CD4-positive, CD25-positive, alpha-beta regulatory T cell (primary cell): ENCODE results near the gene GOLGA6L7. TPM values are rescaled to one million over a fixed set of nuclear protein-coding genes. Genes with fewer than 3 reads are reported as not detected.

Experiments used
- ATAC-seq, 2 donors: fragments of 150-1000 bp; cut with Tn5 transposase; one replicate each; pipeline ENCODE4 v1.10.0; 2021; ENCODE audit warnings: low read depth in 2 of 2, moderate number of reproducible peaks in 2 of 2, moderate library complexity in 1 of 2
- DNase-seq, 3 donors: peaks; one replicate each; pipeline versions ENCODE4 v3.0.0 to v3.0.0-alpha.2; 2012 to 2022; ENCODE audit warnings: mixed read lengths in 1 of 3
- H3K27ac ChIP-seq: one replicate; pipeline ENCODE4 v1.7.0; 2013; ENCODE audit warnings: mild to moderate bottlenecking, low read length; ENCODE audit not compliant: insufficient read depth, poor library complexity, severe bottlenecking
- H3K27me3 ChIP-seq: one replicate; pipeline ENCODE4 v1.7.0; 2013; ENCODE audit warnings: low read length; ENCODE audit not compliant: control insufficient read depth, insufficient read depth
- H3K36me3 ChIP-seq: one replicate; pipeline ENCODE4 v1.7.0; 2013; ENCODE audit warnings: mild to moderate bottlenecking, low read length, moderate library complexity; ENCODE audit not compliant: control insufficient read depth, insufficient read depth
- H3K4me1 ChIP-seq: 2 replicates; pipeline ENCODE4 v1.7.0; 2013; ENCODE audit warnings: mild to moderate bottlenecking, low read length; ENCODE audit not compliant: insufficient read depth, control insufficient read depth, poor library complexity, severe bottlenecking
- H3K4me3 ChIP-seq: one replicate; pipeline ENCODE4 v1.7.0; 2013; ENCODE audit warnings: low read depth, mild to moderate bottlenecking, low read length, moderate library complexity
- H3K9me3 ChIP-seq, 2 experiments: 1 replicate in 1 of 2; 2 replicates in 1 of 2; pipeline ENCODE4 v1.7.0; 2013; ENCODE audit warnings: low read length in 2 of 2, mild to moderate bottlenecking in 1 of 2, moderate library complexity in 1 of 2; ENCODE audit not compliant: control insufficient read depth in 2 of 2
- H3K27ac Mint-ChIP-seq, 3 donors: one replicate each; pipeline ENCODE4 v1.8.0; 2020 to 2022; ENCODE audit warnings: mild to moderate bottlenecking in 3 of 3, mixed read lengths in 3 of 3, moderate library complexity in 2 of 3
- H3K27me3 Mint-ChIP-seq: one replicate; pipeline ENCODE4 v1.8.0; 2022; ENCODE audit warnings: mild to moderate bottlenecking, mixed read lengths
- H3K36me3 Mint-ChIP-seq: one replicate; pipeline ENCODE4 v1.8.0; 2020; ENCODE audit warnings: mixed read lengths
- H3K4me1 Mint-ChIP-seq, 4 donors: one replicate each; pipeline ENCODE4 v1.8.0; 2020 to 2022; ENCODE audit warnings: mixed read lengths in 4 of 4, mild to moderate bottlenecking in 1 of 4
- H3K4me3 Mint-ChIP-seq, 4 donors: one replicate each; pipeline ENCODE4 v1.8.0; 2020 to 2022; ENCODE audit warnings: mild to moderate bottlenecking in 4 of 4, mixed read lengths in 4 of 4, moderate library complexity in 3 of 4
- H3K9me3 Mint-ChIP-seq, 7 donors: one replicate each; pipeline ENCODE4 v1.8.0; 2020 to 2022; ENCODE audit warnings: mixed read lengths in 7 of 7, mild to moderate bottlenecking in 3 of 7, moderate library complexity in 2 of 7
- polyA plus RNA-seq, 4 donors: library from polyadenylated mRNA; unstranded; fragments of 300-500 nt; fragmentation: Illumina TruSeq; gene quantifications; one replicate each; pipeline ENCODE4 v1.2.3, GENCODE V29; 2021
- total RNA-seq: library from RNA; stranded (reverse); gene quantifications from one replicate; pipeline ENCODE4 v1.2.3, GENCODE V29; 2022

Gene GOLGA6L7
- total and polyA plus RNA-seq, 5 donors from 2014 or later = not detected

DNA sequence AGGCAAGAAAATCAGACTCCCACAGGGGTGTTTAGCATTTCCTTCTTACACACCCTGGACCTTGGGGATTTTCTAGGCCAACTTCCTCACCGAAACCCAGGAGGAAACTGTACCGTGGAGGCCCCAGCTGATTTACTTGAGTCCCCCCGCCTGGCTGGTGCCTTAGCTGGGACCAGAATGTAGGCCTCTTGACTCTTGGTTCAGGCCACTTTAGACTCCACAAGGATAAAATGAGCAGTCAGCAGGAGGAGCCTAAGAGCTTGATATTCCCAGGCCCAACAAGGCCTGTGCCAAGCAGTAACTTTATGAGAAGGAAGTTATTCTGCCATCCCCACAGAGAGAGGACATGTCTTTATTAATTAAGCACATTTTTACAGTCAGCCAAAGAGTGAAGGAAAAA lies 32.7 kb upstream of the GOLGA6L7 start:
- H3K36me3 ChIP-seq = no peaks in the 10 kb centered on the region
- H3K27ac ChIP-seq = no peak overlapping the region
- peaks cover 3% of the 10 kb centered on the region for H3K4me1 ChIP-seq
- H3K27me3 ChIP-seq = no peaks in the 10 kb centered on the region
- no peak overlapping the region for H3K4me3 Mint-ChIP-seq
- no peaks in the 10 kb centered on the region for H3K36me3 Mint-ChIP-seq
- ATAC-seq (no peak), DNase-seq (no peak)
- H3K4me1 Mint-ChIP-seq = peaks cover 0 to 7% (median 0%) of the 10 kb centered on the region in 4 donors
- peaks cover 0 to 2% (median 0%) of the 10 kb centered on the region in 7 donors for H3K9me3 Mint-ChIP-seq
- H3K27me3 Mint-ChIP-seq = peaks cover 11% of the 10 kb centered on the region
- H3K9me3 ChIP-seq = no peaks in the 10 kb centered on the region
- no peak overlapping the region for H3K27ac Mint-ChIP-seq
- H3K4me3 ChIP-seq = no peak overlapping the region

DNA sequence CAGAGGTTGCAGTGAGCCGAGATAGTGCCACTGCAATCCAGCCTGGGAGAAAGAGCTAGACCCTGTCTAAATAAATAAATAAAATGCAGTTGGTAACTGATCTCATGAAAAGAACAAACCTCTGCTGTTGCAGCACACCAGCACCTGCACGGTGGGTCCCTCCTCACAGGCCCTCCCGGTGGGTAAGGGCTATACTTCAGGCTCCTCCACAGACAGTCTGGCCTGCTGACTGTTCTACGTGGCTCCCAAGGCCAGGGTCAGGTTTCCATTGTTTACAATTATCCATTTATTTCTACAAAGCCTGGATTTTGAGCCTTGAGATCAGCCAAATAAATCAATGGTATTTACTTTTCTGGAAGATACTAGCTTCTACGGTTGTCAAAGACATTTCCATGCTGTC lies 32.2 kb upstream of the GOLGA6L7 start:
- DNase-seq = no peak
- Mint-ChIP-seq H3K27me3 (peaks cover 11% of the 10 kb centered on the region), H3K27ac (no peak overlapping the region), H3K36me3 (no peaks in the 10 kb centered on the region), H3K9me3 (peaks cover 0 to 2% (median 0%) of the 10 kb centered on the region in 7 donors), H3K4me3 (no peak overlapping the region), H3K4me1 (peaks cover 0 to 7% (median under 1%) of the 10 kb centered on the region in 4 donors)
- no peak for ATAC-seq
- no peak overlapping the region for H3K27ac ChIP-seq
- no peaks in the 10 kb centered on the region for H3K27me3 ChIP-seq
- no peak overlapping the region for H3K4me3 ChIP-seq
- H3K4me1 ChIP-seq = peaks cover 3% of the 10 kb centered on the region
- H3K9me3 ChIP-seq = no peaks in the 10 kb centered on the region
- no peaks in the 10 kb centered on the region for H3K36me3 ChIP-seq

DNA sequence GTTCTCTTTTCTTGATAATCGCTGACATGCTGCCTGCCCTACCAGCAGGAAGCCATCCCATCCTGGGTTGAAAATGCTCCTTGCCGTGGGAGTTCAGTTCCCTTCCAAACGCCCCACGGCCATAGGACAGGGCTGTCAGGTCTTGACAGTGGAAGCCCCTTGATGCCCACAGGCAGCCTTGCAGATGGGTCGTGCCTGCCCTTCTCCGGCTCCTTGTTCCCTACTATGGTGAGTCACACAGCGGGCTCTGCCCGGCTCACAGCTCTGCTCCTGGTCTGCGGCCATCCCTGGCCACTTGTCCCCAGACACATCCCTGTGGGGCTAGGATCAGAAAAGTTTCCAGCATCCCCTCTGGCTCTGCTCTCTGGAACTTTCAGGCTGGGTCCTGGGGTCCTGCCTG lies 31.1 kb upstream of the GOLGA6L7 start:
- peaks cover 0 to 2% (median under 1%) of the 10 kb centered on the region in 4 donors for H3K4me1 Mint-ChIP-seq
- no peaks in the 10 kb centered on the region for H3K36me3 Mint-ChIP-seq
- peaks cover 0 to 2% (median 0%) of the 10 kb centered on the region in 7 donors for H3K9me3 Mint-ChIP-seq
- Histone ChIP-seq H3K4me1 (no peaks in the 10 kb centered on the region), H3K27ac (no peak overlapping the region), H3K36me3 (no peaks in the 10 kb centered on the region), H3K4me3 (no peak overlapping the region), H3K27me3 (no peaks in the 10 kb centered on the region), H3K9me3 (no peaks in the 10 kb centered on the region)
- H3K27ac Mint-ChIP-seq = no peak overlapping the region
- ATAC-seq (no peak), DNase-seq (no peak)
- peaks cover 6% of the 10 kb centered on the region for H3K27me3 Mint-ChIP-seq
- no peak overlapping the region for H3K4me3 Mint-ChIP-seq

DNA sequence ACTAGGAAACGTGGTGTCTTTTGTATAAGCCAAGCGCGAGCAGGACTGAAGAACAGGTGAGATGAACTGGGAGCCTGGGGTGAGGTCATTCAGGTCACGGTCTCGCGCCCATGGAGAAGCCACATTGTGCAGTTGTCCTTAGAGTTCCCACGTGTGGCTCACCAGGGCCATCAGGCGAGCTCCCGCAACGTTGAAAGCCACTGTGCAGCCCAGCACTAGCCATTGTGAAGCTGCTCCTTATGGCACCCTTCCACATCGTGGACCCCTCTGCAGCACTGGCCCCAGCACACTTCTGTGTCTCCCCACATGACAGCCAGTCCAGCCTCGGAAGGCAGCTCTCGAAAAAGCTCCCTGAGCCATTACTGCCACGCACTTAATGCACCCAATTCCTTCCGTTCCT lies 29.8 kb upstream of the GOLGA6L7 start:
- H3K4me1 Mint-ChIP-seq = peaks cover 0 to 2% (median 0%) of the 10 kb centered on the region in 4 donors
- H3K27ac ChIP-seq = no peak overlapping the region
- H3K4me3 Mint-ChIP-seq = no peak overlapping the region
- no peak overlapping the region for H3K4me3 ChIP-seq
- peaks cover 0 to 2% (median 0%) of the 10 kb centered on the region in 7 donors for H3K9me3 Mint-ChIP-seq
- H3K4me1 ChIP-seq = no peaks in the 10 kb centered on the region
- ATAC-seq (no peak), DNase-seq (no peak)
- no peaks in the 10 kb centered on the region for H3K9me3 ChIP-seq
- no peak overlapping the region for H3K27ac Mint-ChIP-seq
- peaks cover 4% of the 10 kb centered on the region for H3K27me3 Mint-ChIP-seq
- no peaks in the 10 kb centered on the region for H3K36me3 ChIP-seq
- H3K36me3 Mint-ChIP-seq = no peaks in the 10 kb centered on the region
- no peaks in the 10 kb centered on the region for H3K27me3 ChIP-seq

DNA sequence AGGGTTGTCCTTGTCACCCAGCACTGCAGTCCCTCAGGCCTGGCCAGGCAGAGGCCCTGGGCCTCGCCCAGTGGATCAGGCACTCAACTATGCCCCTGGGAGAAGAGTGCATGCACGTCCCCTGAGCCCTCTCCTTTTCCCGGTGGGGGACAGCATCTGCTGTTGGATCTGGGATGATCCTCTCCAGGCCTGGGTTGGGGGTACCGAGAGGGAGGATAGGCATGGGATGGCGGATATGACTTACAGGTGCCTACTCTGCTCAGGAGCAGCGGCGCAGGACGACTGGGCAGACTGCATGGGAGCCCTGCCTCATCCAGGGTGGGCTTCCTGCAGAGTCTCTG lies 28.4 kb upstream of the GOLGA6L7 start:
- DNase-seq = no peak
- H3K36me3 Mint-ChIP-seq = no peaks in the 10 kb centered on the region
- Histone ChIP-seq H3K9me3 (no peaks in the 10 kb centered on the region), H3K27ac (no peak overlapping the region), H3K36me3 (no peaks in the 10 kb centered on the region), H3K4me3 (no peak overlapping the region), H3K4me1 (no peaks in the 10 kb centered on the region), H3K27me3 (no peaks in the 10 kb centered on the region)
- peaks cover 0 to 2% (median 0%) of the 10 kb centered on the region in 4 donors for H3K4me1 Mint-ChIP-seq
- H3K4me3 Mint-ChIP-seq = no peak overlapping the region
- H3K27ac Mint-ChIP-seq = no peak overlapping the region
- no peak for ATAC-seq
- peaks cover 0 to 2% (median 0%) of the 10 kb centered on the region in 7 donors for H3K9me3 Mint-ChIP-seq
- H3K27me3 Mint-ChIP-seq = peaks cover 4% of the 10 kb centered on the region

DNA sequence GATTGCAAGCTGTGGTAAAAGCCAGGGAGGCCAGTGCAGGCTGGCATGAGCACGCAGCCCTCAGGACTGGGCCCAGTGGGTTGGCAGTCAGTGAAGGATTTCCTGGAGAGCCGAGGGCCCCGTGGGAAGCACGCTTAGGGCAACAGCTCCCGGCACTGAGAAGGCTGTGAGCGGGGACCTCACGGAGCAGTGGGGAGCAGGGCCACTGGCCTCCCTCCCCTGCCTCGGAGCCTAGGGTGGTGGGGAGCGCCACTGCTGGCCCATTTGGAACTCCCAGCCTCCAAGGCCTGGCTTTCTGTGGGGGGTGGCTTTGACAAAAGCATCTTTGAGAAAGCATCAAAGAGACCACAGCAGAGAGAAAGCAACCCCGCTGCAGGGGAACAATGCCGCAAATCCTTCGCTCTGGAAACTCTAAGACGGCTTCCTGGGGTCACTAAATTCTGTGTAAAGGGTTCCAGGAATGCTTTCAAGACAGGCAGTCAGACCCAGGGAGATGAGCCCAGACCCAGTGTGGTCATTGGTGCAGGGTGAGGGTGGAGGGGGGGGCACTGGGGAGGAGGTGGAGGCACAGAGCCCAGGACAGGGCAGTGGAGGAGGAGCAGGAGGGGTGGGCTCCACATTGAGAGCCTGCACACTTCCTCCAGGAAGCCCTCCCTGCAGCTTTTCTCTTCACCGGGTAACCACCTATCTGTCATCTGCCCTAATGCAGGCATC lies 27.8 kb upstream of the GOLGA6L7 start:
- Mint-ChIP-seq H3K4me3 (no peak overlapping the region), H3K27ac (no peak overlapping the region), H3K9me3 (peaks cover 0 to 2% (median 0%) of the 10 kb centered on the region in 7 donors), H3K36me3 (no peaks in the 10 kb centered on the region), H3K4me1 (peaks cover 0 to 2% (median 0%) of the 10 kb centered on the region in 4 donors), H3K27me3 (peaks cover 4% of the 10 kb centered on the region)
- DNase-seq (no peak), ATAC-seq (no peak)
- Histone ChIP-seq H3K4me1 (no peaks in the 10 kb centered on the region), H3K27me3 (no peaks in the 10 kb centered on the region), H3K27ac (no peak overlapping the region), H3K4me3 (no peak overlapping the region), H3K9me3 (no peaks in the 10 kb centered on the region), H3K36me3 (no peaks in the 10 kb centered on the region)

DNA sequence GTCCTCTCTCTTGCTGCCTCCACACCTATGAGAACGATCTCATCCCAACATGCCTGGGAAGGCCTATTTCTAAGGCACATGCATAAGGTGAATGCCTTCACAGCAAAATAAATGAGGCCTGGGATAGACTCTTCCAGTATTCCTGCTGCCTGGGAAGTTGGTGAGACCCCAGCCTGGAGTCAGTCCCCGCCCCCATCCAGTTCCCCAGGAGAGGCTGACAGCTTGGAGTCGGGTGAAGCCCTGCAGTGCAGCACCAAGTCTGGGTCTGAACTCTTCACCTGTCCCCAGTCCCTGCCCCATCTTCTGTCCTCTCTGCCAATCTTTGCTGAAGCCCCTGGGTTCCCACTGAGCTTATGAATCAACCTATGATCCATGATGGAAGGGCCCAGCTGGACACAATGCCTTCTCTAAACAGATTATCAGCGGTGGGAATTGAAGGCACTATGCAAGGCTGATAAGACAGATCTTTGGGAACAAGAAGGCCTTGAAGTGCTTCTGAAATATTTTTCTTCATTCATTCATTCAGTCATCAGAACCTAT lies 27.1 kb upstream of the GOLGA6L7 start:
- H3K9me3 ChIP-seq = no peaks in the 10 kb centered on the region
- no peaks in the 10 kb centered on the region for H3K27me3 ChIP-seq
- no peak overlapping the region for H3K4me3 ChIP-seq
- Mint-ChIP-seq H3K9me3 (peaks cover 0 to 2% (median 0%) of the 10 kb centered on the region in 7 donors), H3K36me3 (no peaks in the 10 kb centered on the region), H3K27me3 (peaks cover 4% of the 10 kb centered on the region), H3K4me3 (no peak overlapping the region), H3K27ac (no peak overlapping the region), H3K4me1 (peaks cover 0 to 2% (median 0%) of the 10 kb centered on the region in 4 donors)
- H3K4me1 ChIP-seq = no peaks in the 10 kb centered on the region
- no peaks in the 10 kb centered on the region for H3K36me3 ChIP-seq
- H3K27ac ChIP-seq = no peak overlapping the region
- DNase-seq (no peak), ATAC-seq (no peak)
